H1 (cell line): Measurements from ENCODE around the gene LRCH1. TPM values are rescaled to one million over a fixed set of nuclear protein-coding genes. Genes with fewer than 3 reads are reported as not detected.

ENCODE experiments used
- CTCF ChIA-PET: fragments of 300-600 bp; sonication (Branson Sonifier 250); formaldehyde crosslinking; loops from one replicate; lab custom pipeline; 2021; ENCODE audit not compliant: partially characterized antibody; lab: Charles Lee
- POLR2A ChIA-PET: fragments of 300-600 bp; sonication (Branson Sonifier 250); formaldehyde crosslinking; loops from one replicate; lab custom pipeline; 2021; ENCODE audit warnings: inconsistent platforms; ENCODE audit not compliant: partially characterized antibody; lab: Charles Lee
- DNase-seq, 2 experiments: peaks; one replicate each; pipeline versions ENCODE4 v3.0.0 to v3.0.0-alpha.2; 2010 to 2022; ENCODE audit warnings: low spot score in 2 of 2, low read depth in 1 of 2, mixed read lengths in 1 of 2
- FAIRE-seq: peaks from 2 replicates; lab custom pipeline; 2011; peaks lifted over from hg19 to GRCh38; lab: Jason Lieb, UNC
- H2AFZ ChIP-seq: 2 replicates; pipeline ENCODE4 v1.8.1; 2012; ENCODE audit warnings: low read length, inconsistent platforms
- H2AK5ac ChIP-seq: 2 replicates; pipeline ENCODE4 v1.6.1; 2013; ENCODE audit warnings: low read depth, low read length
- H2BK120ac ChIP-seq: replicated peaks from 2 replicates; pipeline ENCODE3; 2013; ENCODE audit warnings: low read depth, low read length, inconsistent platforms
- H2BK12ac ChIP-seq: 2 replicates; pipeline ENCODE4 v1.6.1; 2013; ENCODE audit warnings: low read depth, low read length
- H2BK15ac ChIP-seq: 2 replicates; pipeline ENCODE4 v1.6.1; 2013; ENCODE audit warnings: low read length
- H2BK20ac ChIP-seq: 2 replicates; pipeline ENCODE4 v1.6.1; 2013; ENCODE audit warnings: low read length
- H2BK5ac ChIP-seq: 2 replicates; pipeline ENCODE4 v1.6.1; 2013; ENCODE audit warnings: low read depth, low read length
- H3K14ac ChIP-seq: 2 replicates; pipeline ENCODE4 v1.6.1; 2013; ENCODE audit warnings: inconsistent platforms; ENCODE audit not compliant: insufficient read length
- H3K18ac ChIP-seq: 2 replicates; pipeline ENCODE4 v1.6.1; 2013; ENCODE audit warnings: low read length; ENCODE audit errors: extremely low read depth
- H3K23ac ChIP-seq: 2 replicates; pipeline ENCODE4 v1.6.1; 2013; ENCODE audit warnings: inconsistent platforms; ENCODE audit not compliant: insufficient read length
- H3K23me2 ChIP-seq: 2 replicates; pipeline ENCODE4 v1.6.1; 2013; ENCODE audit warnings: low read depth, low read length
- H3K27ac ChIP-seq: 2 replicates; pipeline ENCODE4 v1.6.1; 2011; ENCODE audit warnings: low read depth, low read length, inconsistent platforms
- H3K27me3 ChIP-seq, 4 experiments: replicated peaks in 1 of 4; 1 replicate in 1 of 4; 2 replicates in 3 of 4; pipeline versions ENCODE4 v1.6.1 to v1.8.1; 2011 to 2013; ENCODE audit warnings: low read length in 3 of 4, mild to moderate bottlenecking in 3 of 4, inconsistent platforms in 2 of 4, mixed read lengths in 2 of 4, moderate library complexity in 1 of 4; ENCODE audit not compliant: control insufficient read depth in 3 of 4, insufficient read depth in 3 of 4; ENCODE audit errors: extremely low read depth in 1 of 4
- H3K36me3 ChIP-seq, 4 experiments: 2 replicates each; pipeline versions ENCODE4 v1.6.1 to v1.8.1; 2011 to 2013; ENCODE audit warnings: mild to moderate bottlenecking in 4 of 4, low read length in 3 of 4, moderate library complexity in 2 of 4, control low read depth in 1 of 4, inconsistent platforms in 1 of 4; ENCODE audit not compliant: insufficient read depth in 4 of 4, control insufficient read depth in 2 of 4
- H3K4ac ChIP-seq: replicated peaks from 2 replicates; pipeline ENCODE3; 2013; ENCODE audit warnings: low read length, low read depth, mixed read lengths, inconsistent platforms; ENCODE audit not compliant: insufficient read length
- H3K4me1 ChIP-seq, 4 experiments: replicated peaks in 1 of 4; 1 replicate in 1 of 4; 2 replicates in 3 of 4; pipeline versions ENCODE4 v1.6.1 to v1.8.1; 2011 to 2013; ENCODE audit warnings: low read length in 3 of 4, inconsistent platforms in 2 of 4, mixed read lengths in 1 of 4; ENCODE audit not compliant: insufficient read depth in 4 of 4, control insufficient read depth in 3 of 4
- H3K4me2 ChIP-seq, 2 experiments: 2 replicates each; pipeline versions ENCODE4 v1.6.1 to v1.8.1; 2011 to 2013; ENCODE audit warnings: low read depth in 2 of 2, low read length in 2 of 2, control low read depth in 1 of 2, inconsistent platforms in 1 of 2, mild to moderate bottlenecking in 1 of 2; ENCODE audit not compliant: insufficient read depth in 1 of 2
- H3K4me3 ChIP-seq, 4 experiments: fragments of 200-600, 300-600 bp in 1 of 4; sonication (generic), shearing (Covaris generic), sonication (Bioruptor Twin) in 1 of 4; 2 replicates each; pipeline versions ENCODE4 v1.5.1 to v1.8.1; 2011 to 2016; ENCODE audit warnings: low read length in 4 of 4, low read depth in 3 of 4, control low read depth in 2 of 4, inconsistent platforms in 2 of 4, mild to moderate bottlenecking in 2 of 4, mixed read lengths in 1 of 4, moderate library complexity in 1 of 4; ENCODE audit not compliant: insufficient read depth in 2 of 4; ENCODE audit errors: extremely low read depth in 1 of 4
- H3K56ac ChIP-seq: replicated peaks from 2 replicates; pipeline ENCODE3; 2013; ENCODE audit warnings: low read depth, mild to moderate bottlenecking, mixed read lengths, low read length, inconsistent platforms; ENCODE audit not compliant: insufficient read length
- H3K79me1 ChIP-seq: 2 replicates; pipeline ENCODE4 v1.6.1; 2013; ENCODE audit warnings: low read depth, low read length, control low read depth
- H3K79me2 ChIP-seq, 2 experiments: 2 replicates each; pipeline versions ENCODE4 v1.6.1 to v1.8.1; 2012 to 2013; ENCODE audit warnings: low read length in 2 of 2, mild to moderate bottlenecking in 2 of 2, inconsistent platforms in 1 of 2; ENCODE audit not compliant: insufficient read depth in 2 of 2, control insufficient read depth in 1 of 2
- H3K9ac ChIP-seq, 4 experiments: replicated peaks in 1 of 4; 1 replicate in 1 of 4; 2 replicates in 3 of 4; pipeline versions ENCODE4 v1.6.1 to v1.8.1; 2011 to 2013; ENCODE audit warnings: low read depth in 3 of 4, low read length in 3 of 4, control low read depth in 2 of 4, mild to moderate bottlenecking in 2 of 4, moderate library complexity in 2 of 4, inconsistent platforms in 1 of 4; ENCODE audit errors: extremely low read depth in 1 of 4
- H3K9me3 ChIP-seq, 2 experiments: 2 replicates each; pipeline versions ENCODE4 v1.6.1 to v1.8.1; 2012 to 2013; ENCODE audit warnings: mild to moderate bottlenecking in 2 of 2, moderate library complexity in 2 of 2, control low read depth in 1 of 2, inconsistent platforms in 1 of 2, low read depth in 1 of 2, low read length in 1 of 2, mixed read lengths in 1 of 2; ENCODE audit not compliant: insufficient read depth in 2 of 2
- H4K20me1 ChIP-seq, 2 experiments: replicated peaks in 1 of 2; 2 replicates each; pipeline versions ENCODE3 to v1.8.1; 2011 to 2013; ENCODE audit warnings: inconsistent platforms in 2 of 2, low read length in 2 of 2, mild to moderate bottlenecking in 1 of 2; ENCODE audit not compliant: insufficient read depth in 2 of 2, control insufficient read depth in 1 of 2
- H4K5ac ChIP-seq: 2 replicates; pipeline ENCODE4 v1.6.1; 2013; ENCODE audit warnings: low read length, low read depth, mixed read lengths, inconsistent platforms; ENCODE audit not compliant: insufficient read length
- H4K8ac ChIP-seq: 2 replicates; pipeline ENCODE4 v1.8.0; 2013; ENCODE audit warnings: mild to moderate bottlenecking, moderate library complexity, low read length, inconsistent platforms; ENCODE audit not compliant: insufficient read depth; ENCODE audit errors: extremely low read depth
- H4K91ac ChIP-seq: replicated peaks from 2 replicates; pipeline ENCODE3; 2013; ENCODE audit warnings: low read length, mixed read lengths, inconsistent platforms; ENCODE audit not compliant: insufficient read length
- ATF2 ChIP-seq: IDR thresholded peaks from 2 replicates; pipeline ENCODE4 v1.6.1; 2012; ENCODE audit warnings: low read length, inconsistent platforms
- CEBPB ChIP-seq: IDR thresholded peaks from 2 replicates; pipeline ENCODE4 v1.6.1; 2012; ENCODE audit warnings: low read depth, low read length
- HDAC2 ChIP-seq, 2 experiments: fragments of 300-600 bp in 1 of 2; sonication (generic) in 1 of 2; IDR thresholded peaks; 2 replicates each; pipeline ENCODE4 v1.6.1; 2011 to 2012; ENCODE audit warnings: low read depth in 2 of 2, low read length in 2 of 2, mild to moderate bottlenecking in 2 of 2, moderate library complexity in 2 of 2, borderline replicate concordance in 1 of 2, inconsistent platforms in 1 of 2
- POU5F1 ChIP-seq: IDR thresholded peaks from 2 replicates; pipeline ENCODE4 v1.6.1; 2011; ENCODE audit warnings: low read depth, mild to moderate bottlenecking, low read length, moderate library complexity
- RXRA ChIP-seq: IDR thresholded peaks from 2 replicates; pipeline ENCODE4 v1.6.1; 2011; ENCODE audit warnings: low read depth, mild to moderate bottlenecking, low read length, moderate library complexity; ENCODE audit not compliant: insufficient read depth
- SAP30 ChIP-seq: fragments of 300-600 bp; sonication (generic); IDR thresholded peaks from 2 replicates; pipeline ENCODE4 v1.7.1; 2012; ENCODE audit warnings: low read length, moderate library complexity, mild to moderate bottlenecking, inconsistent platforms; ENCODE audit not compliant: insufficient read depth, insufficient replicate concordance
- SIN3A ChIP-seq, 2 experiments: IDR thresholded peaks in 1 of 2; conservative IDR thresholded peaks in 1 of 2; 2 replicates each; pipeline ENCODE4 v1.6.1; 2011 to 2012; ENCODE audit warnings: low read length in 2 of 2, improper control_type of control experiment in 1 of 2, low read depth in 1 of 2, mild to moderate bottlenecking in 1 of 2
- SP2 ChIP-seq: IDR thresholded peaks from 2 replicates; pipeline ENCODE4 v1.6.1; 2012; ENCODE audit warnings: mild to moderate bottlenecking, low read length, inconsistent platforms
- SRF ChIP-seq: IDR thresholded peaks from 2 replicates; pipeline ENCODE4 v1.6.1; 2011; ENCODE audit warnings: mild to moderate bottlenecking, low read depth, low read length, moderate library complexity
- SUZ12 ChIP-seq: fragments of 200-600 bp; sonication (generic); IDR thresholded peaks from 2 replicates; pipeline ENCODE4 v1.6.1; 2012; ENCODE audit warnings: mild to moderate bottlenecking, inconsistent platforms, low read length, moderate library complexity, mixed read lengths
- WGBS, 2 experiments: shearing (Covaris generic) in 1 of 2; methylation state at CpG; one replicate each; pipeline versions ENCODE4 v1.1.6 to v1.1.7; 2013 to 2015; ENCODE audit warnings: low lambda C conversion rate in 2 of 2, mixed read lengths in 2 of 2, inconsistent platforms in 1 of 2, low coverage in 1 of 2, missing lambda C conversion rate in 1 of 2; ENCODE audit not compliant: insufficient replicate concordance in 2 of 2, insufficient coverage in 1 of 2, insufficient read length in 1 of 2; ENCODE audit errors: extremely low coverage in 1 of 2, missing lambda C conversion rate in 1 of 2; 5-methylcytosine and 5-hydroxymethylcytosine counted together
- polyA plus RNA-seq, 7 experiments: library from polyadenylated mRNA; depleted of rRNA in 3 of 7; stranded (reverse) in 5 of 7; unstranded in 2 of 7; fragments of >200 nt in 5 of 7; fragments of 200-250 nt in 2 of 7; gene quantifications; 1 replicate in 5 of 7; 2 replicates in 1 of 7; 4 replicates in 1 of 7; pipeline versions ENCODE4 v1.2.1 to v1.2.3, GENCODE V29; 2011 to 2013; ENCODE audit warnings: missing spikeins in 2 of 7, mixed read lengths in 2 of 7
- total RNA-seq: library from RNA; stranded (reverse); fragmentation: NEBNext Ultra II Directional; extraction: Animal tissue kit (Norgen Biotek cat#: 25700); gene quantifications from 2 replicates; pipeline ENCODE4 v1.2.1, GENCODE V29; 2021

The LRCH1 gene
- total and polyA plus RNA-seq, 2 of the 8 experiments (the other 6 are each of a cell fraction or from before 2014, with no cell fraction given) = 3.0 to 10.1 TPM

GRCh38 chr13:46747031-46747820, 194.3 kb downstream of the LRCH1 start:
- Histone ChIP-seq H3K4me1 (no peaks in the 10 kb centered on the region), H3K36me3 (no peaks in the 10 kb centered on the region), H3K4me2 (no peak overlapping the region), H3K79me2 (no peaks in the 10 kb centered on the region), H4K5ac (no peak overlapping the region), H4K8ac (no peak overlapping the region), H3K4me3 (no peak overlapping the region), H2AFZ (no peak overlapping the region), H2BK12ac (no peak overlapping the region), H2BK120ac (no peak overlapping the region), H3K14ac (no peak overlapping the region), H3K27ac (no peak overlapping the region), H2BK5ac (no peak overlapping the region), H3K18ac (no peak overlapping the region), H3K27me3 (no peaks in the 10 kb centered on the region), H3K9me3 (no peaks in the 10 kb centered on the region), H4K20me1 (no peaks in the 10 kb centered on the region), H4K91ac (no peak overlapping the region), H2AK5ac (no peak overlapping the region), H3K9ac (no peak overlapping the region), H2BK15ac (no peak overlapping the region), H3K4ac (no peak overlapping the region), H2BK20ac (no peak overlapping the region), H3K56ac (no peak overlapping the region), H3K23ac (no peak overlapping the region), H3K23me2 (no peaks in the 10 kb centered on the region), H3K79me1 (no peaks in the 10 kb centered on the region)
- FAIRE-seq (no peak), DNase-seq (no peak)
- ChIA-PET POLR2A (no interaction called here), CTCF (interaction anchor here (0.8 kb wide), 1 partner anchor 15 kb away, joined by 4 read pairs; no protein-coding TSS in a partner anchor)
- WGBS, 2 experiments = 91% methylated on average over 8 of the region's 8 CpGs; no CpG with 5 or more reads in 1 of the 2 experiments
- TF ChIP-seq SRF (no peak), SP2 (no peak), POU5F1 (no peak), HDAC2 (IDR thresholded peaks at IDR 0.05; ENCODE audit: borderline replicate concordance in 1 of 2, low read depth in 2 of 2, low read length in 2 of 2) (no peak), SAP30 (no peak), RXRA (no peak), CEBPB (no peak), SUZ12 (no peak), ATF2 (no peak), SIN3A (conservative IDR thresholded peaks at IDR 0.05 in 1 of 2, IDR thresholded peaks at IDR 0.05 in 1 of 2; ENCODE audit: low read depth in 1 of 2, low read length in 2 of 2) (no peak)
